Placental pericyte (primary cell): ENCODE data around the gene CCR7. TPM values are rescaled to one million over a fixed set of nuclear protein-coding genes. Genes with fewer than 3 reads are reported as not detected.

Source experiments
- total RNA-seq: library from RNA; depleted of rRNA; stranded (reverse); fragments of >200 nt; gene quantifications from 2 replicates; pipeline ENCODE4 v1.2.3, GENCODE V29; 2012

CCR7 gene
- total RNA-seq = under 0.01 TPM in 1 of 2 replicates, not detected in the other

GRCh38 chr17:40564883-40565768 is at the start of gene CCR7:
TSS of gene CCR7 (minus strand) at chr17:40565472. CDS start at chr17:40565409, 63 bp downstream.

Other genes with a start within 250 kb of the CCR7 start
- gene GJD3, start 200.7 kb downstream of the CCR7 start, total RNA-seq = 0.44 and 3.9 TPM in 2 replicates
- gene TOP2A, start 147.6 kb downstream of the CCR7 start, total RNA-seq = 2.2 and 151 TPM in 2 replicates
- gene IGFBP4, start 122.0 kb downstream of the CCR7 start, total RNA-seq = 258 and 263 TPM in 2 replicates
- 0.14 TPM in 1 of 2 replicates, not detected in the other for gene TNS4, start 63.8 kb downstream of the CCR7 start, total RNA-seq
- 86.0 and 89.0 TPM in 2 replicates for gene SMARCE1, start 82.3 kb upstream of the CCR7 start, total RNA-seq
- gene KRT222, start 99.7 kb upstream of the CCR7 start, total RNA-seq = not detected in 2 replicates
- 0.14 TPM in 1 of 2 replicates, not detected in the other for gene KRT24, start 138.3 kb upstream of the CCR7 start, total RNA-seq
- gene KRT25, start 189.9 kb upstream of the CCR7 start, total RNA-seq = not detected in 2 replicates
- not detected in 2 replicates for gene KRT26, start 206.7 kb upstream of the CCR7 start, total RNA-seq
- gene KRT27, start 217.1 kb upstream of the CCR7 start, total RNA-seq = not detected in 2 replicates
- not detected in 2 replicates for gene KRT28, start 234.5 kb upstream of the CCR7 start, total RNA-seq